ENCODE data around the gene GSK3B.
A peak's percentile ranks its signal among the peaks of the same experiment; 100 is the strongest.

The GSK3B gene

GRCh38 chr3:120093911-120094775 lies at the start of gene GSK3B:
Gene GSK3B, minus strand, starts transcription at chr3:120094447. Its CDS starts 1,013 bp downstream, at chr3:120093434.
- no peak for DNase-seq

GRCh38 chr3:120143676-120144075 lies 49.4 kb upstream of the GSK3B start:
- DNase-seq = no peak

- DNase-seq = no peak
These were observed 48.0 kb upstream of the GSK3B start for GRCh38 chr3:120142236-120142635.

- DNase-seq = no peak
These were observed 46.0 kb upstream of the GSK3B start for GRCh38 chr3:120140098-120140742.

GRCh38 chr3:120139140-120139539 lies 44.9 kb upstream of the GSK3B start:
- no peak for DNase-seq

GRCh38 chr3:120137548-120137947 lies 43.3 kb upstream of the GSK3B start:
- DNase-seq = no peak

- DNase-seq = no peak
These were observed 36.4 kb upstream of the GSK3B start for GRCh38 chr3:120130656-120131055.

- peak; percentile 38 for DNase-seq
These were observed 35.7 kb upstream of the GSK3B start for GRCh38 chr3:120129718-120130513.

GRCh38 chr3:120129051-120129450 lies 34.8 kb upstream of the GSK3B start:
- DNase-seq = no peak

- DNase-seq = no peak
These were observed 31.7 kb upstream of the GSK3B start for GRCh38 chr3:120125992-120126391.

GRCh38 chr3:120119846-120120510 lies 25.7 kb upstream of the GSK3B start:
- DNase-seq = no peak

GRCh38 chr3:120114981-120115380 lies 20.7 kb upstream of the GSK3B start:
- DNase-seq = peak; percentile 48

- no peak for DNase-seq
These were observed 20.1 kb upstream of the GSK3B start for GRCh38 chr3:120114376-120114775.

GRCh38 chr3:120113128-120114116 lies 19.2 kb upstream of the GSK3B start:
- DNase-seq = peak; percentile 88

GRCh38 chr3:120111898-120112297 lies 17.7 kb upstream of the GSK3B start:
- DNase-seq = no peak

- no peak for DNase-seq
These were observed 9.0 kb upstream of the GSK3B start for GRCh38 chr3:120103276-120103675.

- DNase-seq = no peak
These were observed 8.4 kb upstream of the GSK3B start for GRCh38 chr3:120102674-120103073.

- DNase-seq = no peak
These were observed 8.0 kb upstream of the GSK3B start for GRCh38 chr3:120102232-120102631.

- DNase-seq = no peak
These were observed 7.4 kb upstream of the GSK3B start for GRCh38 chr3:120101624-120102023.

- DNase-seq = peak; percentile 57
These were observed 6.5 kb upstream of the GSK3B start for GRCh38 chr3:120100711-120101110.

- no peak for DNase-seq
These were observed 4.5 kb upstream of the GSK3B start for GRCh38 chr3:120098710-120099109.

- DNase-seq = no peak
These were observed 1.8 kb upstream of the GSK3B start for GRCh38 chr3:120095979-120096426.

All from fibroblast of skin of right quadriceps (primary cell).